Suppressor macrophage (primary cell): Measurements from ENCODE around the gene IRS1.

Source experiments
- DNase-seq, 4 experiments: peaks; one replicate each; pipeline ENCODE4 v3.0.0-alpha.2; 2020 to 2022

The IRS1 gene

GRCh38 chr2:226755631-226756030, 44.0 kb downstream of the IRS1 start:
- DNase-seq: no peak

GRCh38 chr2:226754821-226755604, 44.6 kb downstream of the IRS1 start:
- no peak for DNase-seq

GRCh38 chr2:226752887-226753286, 46.7 kb downstream of the IRS1 start:
- no peak for DNase-seq

GRCh38 chr2:226747288-226747687, 52.3 kb downstream of the IRS1 start:
- no peak for DNase-seq

GRCh38 chr2:226746196-226746800, 53.3 kb downstream of the IRS1 start:
- no peak for DNase-seq

GRCh38 chr2:226743915-226744314, 55.7 kb downstream of the IRS1 start:
- no peak for DNase-seq

GRCh38 chr2:226742347-226742746, 57.3 kb downstream of the IRS1 start:
- DNase-seq: peak in 1 of 4 experiments; percentile 4

GRCh38 chr2:226740039-226740648, 59.5 kb downstream of the IRS1 start:
- no peak for DNase-seq

- DNase-seq: no peak
Measured at GRCh38 chr2:226739545-226740030, 60.0 kb downstream of the IRS1 start.

- DNase-seq: no peak
Measured at GRCh38 chr2:226738821-226739544, 60.6 kb downstream of the IRS1 start.

- DNase-seq: no peak
Measured at GRCh38 chr2:226738191-226738820, 61.3 kb downstream of the IRS1 start.

GRCh38 chr2:226736382-226736781, 63.2 kb downstream of the IRS1 start:
- DNase-seq: no peak

- no peak for DNase-seq
Measured at GRCh38 chr2:226733927-226734564, 65.6 kb downstream of the IRS1 start.

- no peak for DNase-seq
Measured at GRCh38 chr2:226733189-226733858, 66.3 kb downstream of the IRS1 start.

- DNase-seq: no peak
Measured at GRCh38 chr2:226732478-226733188, 67.0 kb downstream of the IRS1 start.

- no peak for DNase-seq
Measured at GRCh38 chr2:226730481-226730880, 69.1 kb downstream of the IRS1 start.

GRCh38 chr2:226728996-226729395, 70.6 kb downstream of the IRS1 start:
- no peak for DNase-seq

- DNase-seq: no peak
Measured at GRCh38 chr2:226727251-226727650, 72.4 kb downstream of the IRS1 start.

- no peak for DNase-seq
Measured at GRCh38 chr2:226726546-226726945, 73.1 kb downstream of the IRS1 start.

- DNase-seq: no peak
Measured at GRCh38 chr2:226725126-226725860, 74.3 kb downstream of the IRS1 start.
